Right ventricle myocardium superior (tissue), 1 donor: ENCODE results near the gene COL15A1. TPM values are rescaled to one million over a fixed set of nuclear protein-coding genes. Genes with fewer than 3 reads are reported as not detected.

Source experiments
- ATAC-seq: fragments of 200-7000 bp; cut with Tn5 transposase; one replicate; pipeline ENCODE4 v1.9.1; 2020; ENCODE audit warnings: mild to moderate bottlenecking; ENCODE audit not compliant: poor library complexity
- DNase-seq: peaks from one replicate; pipeline ENCODE4 v3.0.0-alpha.2; 2020
- intact Hi-C: fragments of 100-400 bp; cut with DNase I; formaldehyde crosslinking; loops from one replicate; pipeline ENCODE4 v1.11.2; 2022
- total RNA-seq: library from RNA; stranded (reverse); fragmentation: NEBNext Ultra II Directional; extraction: Animal tissue kit (Norgen Biotek cat#: 25700); gene quantifications from one replicate; pipeline ENCODE4 v1.2.1, GENCODE V29; 2021
- donor health status: DM: no; HTN: yes; CAD: no; lungs with severe emphysema.

The COL15A1 gene
- total RNA-seq, 1 donor from 2014 or later = 55.9 TPM

GRCh38 chr9:99055384-99055783 is 111.7 kb downstream of the COL15A1 start:
- ATAC-seq (no peak), DNase-seq (no peak)
- intact Hi-C loops = no loop called here

- ATAC-seq (no peak), DNase-seq (no peak)
- intact Hi-C loops = no loop called here
Measured at GRCh38 chr9:99056186-99056585, 112.5 kb downstream of the COL15A1 start.

GRCh38 chr9:99056886-99057664 is 113.4 kb downstream of the COL15A1 start:
- DNase-seq = no peak
- intact Hi-C loops = no loop called here
- no peak for ATAC-seq

GRCh38 chr9:99057665-99058625 is 114.2 kb downstream of the COL15A1 start:
- DNase-seq (no peak), ATAC-seq (peak; percentile 68)
- intact Hi-C loops = no loop called here

- DNase-seq (no peak), ATAC-seq (peak; percentile 84)
- intact Hi-C loops = no loop called here
Measured at GRCh38 chr9:99058964-99059921, 115.5 kb downstream of the COL15A1 start.

GRCh38 chr9:99060621-99061020 is 116.9 kb downstream of the COL15A1 start:
- DNase-seq (no peak), ATAC-seq (no peak)
- intact Hi-C loops = no loop called here

- intact Hi-C loops = no loop called here
- DNase-seq (no peak), ATAC-seq (no peak)
Measured at GRCh38 chr9:99062549-99062948, 118.8 kb downstream of the COL15A1 start.

- ATAC-seq (no peak), DNase-seq (no peak)
- intact Hi-C loops = no loop called here
Measured at GRCh38 chr9:99063522-99063921, 119.8 kb downstream of the COL15A1 start.

- intact Hi-C loops = no loop called here
- ATAC-seq = no peak
- no peak for DNase-seq
Measured at GRCh38 chr9:99066571-99066970, 122.9 kb downstream of the COL15A1 start.

- DNase-seq (no peak), ATAC-seq (no peak)
- intact Hi-C loops = no loop called here
Measured at GRCh38 chr9:99069075-99069474, 125.4 kb downstream of the COL15A1 start.

GRCh38 chr9:99069546-99069945 is 125.8 kb downstream of the COL15A1 start:
- no peak for ATAC-seq
- no peak for DNase-seq
- intact Hi-C loops = no loop called here

- no peak for ATAC-seq
- no peak for DNase-seq
- intact Hi-C loops = no loop called here
Measured at GRCh38 chr9:99070681-99071080, 127.0 kb downstream of the COL15A1 start.

GRCh38 chr9:99071313-99072039 is 127.8 kb downstream of the COL15A1 start:
- intact Hi-C loops = no loop called here
- DNase-seq = no peak
- ATAC-seq = no peak

GRCh38 chr9:99072040-99072394 is 128.3 kb downstream of the COL15A1 start:
- intact Hi-C loops = no loop called here
- DNase-seq (no peak), ATAC-seq (peak; percentile 6)

- ATAC-seq (no peak), DNase-seq (no peak)
- intact Hi-C loops = no loop called here
Measured at GRCh38 chr9:99073347-99073746, 129.6 kb downstream of the COL15A1 start.

- ATAC-seq (no peak), DNase-seq (no peak)
- intact Hi-C loops = no loop called here
Measured at GRCh38 chr9:99073985-99074901, 130.5 kb downstream of the COL15A1 start.

- intact Hi-C loops = no loop called here
- ATAC-seq = no peak
- no peak for DNase-seq
Measured at GRCh38 chr9:99074902-99075245, 131.2 kb downstream of the COL15A1 start.
